Endothelial cell (in vitro differentiated cells): ENCODE results near the gene GRAMD2B. TPM values are rescaled to one million over a fixed set of nuclear protein-coding genes. Genes with fewer than 3 reads are reported as not detected.

ENCODE experiments used
- DNase-seq: peaks from one replicate; pipeline ENCODE4 v3.0.0; 2021; ENCODE audit warnings: low spot score
- H3K27ac Mint-ChIP-seq: one replicate; pipeline ENCODE4 v1.8.0; 2021; ENCODE audit warnings: mixed read lengths, inconsistent platforms; ENCODE audit not compliant: unreplicated experiment
- H3K27me3 Mint-ChIP-seq: one replicate; pipeline ENCODE4 v1.8.0; 2021; ENCODE audit warnings: mild to moderate bottlenecking, moderate library complexity, mixed read lengths, inconsistent platforms; ENCODE audit not compliant: unreplicated experiment
- H3K36me3 Mint-ChIP-seq: one replicate; pipeline ENCODE4 v1.8.0; 2021; ENCODE audit warnings: mild to moderate bottlenecking, low read depth, mixed read lengths, inconsistent platforms; ENCODE audit not compliant: unreplicated experiment
- H3K4me1 Mint-ChIP-seq: one replicate; pipeline ENCODE4 v1.8.0; 2021; ENCODE audit warnings: mild to moderate bottlenecking, mixed read lengths, inconsistent platforms; ENCODE audit not compliant: unreplicated experiment
- H3K4me3 Mint-ChIP-seq: one replicate; pipeline ENCODE4 v1.8.0; 2021; ENCODE audit warnings: mild to moderate bottlenecking, mixed read lengths, inconsistent platforms; ENCODE audit not compliant: unreplicated experiment
- H3K9me3 Mint-ChIP-seq: one replicate; pipeline ENCODE4 v1.8.0; 2021; ENCODE audit warnings: mixed read lengths, inconsistent platforms; ENCODE audit not compliant: unreplicated experiment
- total RNA-seq: library from RNA; stranded (reverse); fragmentation: NEBNext Ultra II Directional; extraction: Animal tissue kit (Norgen Biotek cat#: 25700); gene quantifications from one replicate; pipeline ENCODE4 v1.2.1, GENCODE V29; 2021; ENCODE audit not compliant: unreplicated experiment
- TF ChIP-seq, protein P1 (sequence below): fragments of 200-600 bp; sonication (generic); IDR thresholded peaks from one replicate; pipeline ENCODE4 v1.5.0; 2021; ENCODE audit warnings: antibody characterized with exemption; ENCODE audit not compliant: unreplicated experiment

GRAMD2B gene
- total RNA-seq, 1 donor from 2014 or later, result 13.4 TPM

DNA sequence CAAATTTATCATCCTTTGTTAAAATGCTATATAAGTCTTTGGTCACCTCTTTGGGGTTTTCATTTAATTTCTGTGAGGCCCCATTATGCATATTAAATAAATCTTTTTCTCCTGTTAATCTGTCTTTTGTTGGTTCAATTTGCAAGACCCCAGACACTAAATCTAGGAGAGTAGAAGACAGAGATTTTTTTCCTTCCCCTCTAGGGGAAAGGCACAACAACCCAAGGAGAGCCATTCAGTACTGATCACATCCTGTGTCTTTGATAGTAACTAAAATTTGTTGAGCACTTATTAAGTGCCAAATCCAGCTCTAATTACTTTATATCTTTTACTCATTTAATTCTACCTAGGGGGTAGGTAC is 97.4 kb downstream of the GRAMD2B start:
- Mint-ChIP-seq H3K9me3 (no peaks in the 10 kb centered on the region), H3K36me3 (no peaks in the 10 kb centered on the region), H3K27me3 (no peaks in the 10 kb centered on the region), H3K4me1 (peaks cover 17% of the 10 kb centered on the region), H3K27ac (no peak overlapping the region), H3K4me3 (no peak overlapping the region)
- no peak for DNase-seq
- TF ChIP-seq, protein P1, sequence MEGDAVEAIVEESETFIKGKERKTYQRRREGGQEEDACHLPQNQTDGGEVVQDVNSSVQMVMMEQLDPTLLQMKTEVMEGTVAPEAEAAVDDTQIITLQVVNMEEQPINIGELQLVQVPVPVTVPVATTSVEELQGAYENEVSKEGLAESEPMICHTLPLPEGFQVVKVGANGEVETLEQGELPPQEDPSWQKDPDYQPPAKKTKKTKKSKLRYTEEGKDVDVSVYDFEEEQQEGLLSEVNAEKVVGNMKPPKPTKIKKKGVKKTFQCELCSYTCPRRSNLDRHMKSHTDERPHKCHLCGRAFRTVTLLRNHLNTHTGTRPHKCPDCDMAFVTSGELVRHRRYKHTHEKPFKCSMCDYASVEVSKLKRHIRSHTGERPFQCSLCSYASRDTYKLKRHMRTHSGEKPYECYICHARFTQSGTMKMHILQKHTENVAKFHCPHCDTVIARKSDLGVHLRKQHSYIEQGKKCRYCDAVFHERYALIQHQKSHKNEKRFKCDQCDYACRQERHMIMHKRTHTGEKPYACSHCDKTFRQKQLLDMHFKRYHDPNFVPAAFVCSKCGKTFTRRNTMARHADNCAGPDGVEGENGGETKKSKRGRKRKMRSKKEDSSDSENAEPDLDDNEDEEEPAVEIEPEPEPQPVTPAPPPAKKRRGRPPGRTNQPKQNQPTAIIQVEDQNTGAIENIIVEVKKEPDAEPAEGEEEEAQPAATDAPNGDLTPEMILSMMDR, result no peak

DNA sequence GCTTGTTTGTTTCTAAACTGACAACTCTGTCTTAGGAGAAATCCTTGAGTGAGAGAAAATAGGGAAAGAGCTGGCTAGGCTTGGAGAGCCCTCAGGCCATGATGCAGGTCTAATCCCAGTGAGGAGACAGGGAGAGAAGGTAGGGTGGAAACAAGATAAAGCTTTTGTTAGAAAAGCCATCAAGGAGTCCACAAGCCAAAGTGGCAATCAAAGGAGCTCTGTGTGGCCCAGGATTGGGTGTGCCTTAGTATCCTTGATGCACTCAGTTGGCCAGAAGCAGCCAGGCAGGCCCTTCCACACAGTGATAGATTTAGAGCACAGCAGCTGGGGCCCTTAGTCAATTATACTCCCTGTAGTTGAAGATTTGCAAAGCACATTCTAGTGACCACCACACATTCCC is 97.9 kb downstream of the GRAMD2B start:
- no peak overlapping the region for H3K4me3 Mint-ChIP-seq
- H3K4me1 Mint-ChIP-seq, result peaks cover 21% of the 10 kb centered on the region
- TF ChIP-seq, protein P1, result no peak
- no peaks in the 10 kb centered on the region for H3K9me3 Mint-ChIP-seq
- H3K27ac Mint-ChIP-seq, result no peak overlapping the region
- no peak for DNase-seq
- H3K36me3 Mint-ChIP-seq, result no peaks in the 10 kb centered on the region
- no peaks in the 10 kb centered on the region for H3K27me3 Mint-ChIP-seq

DNA sequence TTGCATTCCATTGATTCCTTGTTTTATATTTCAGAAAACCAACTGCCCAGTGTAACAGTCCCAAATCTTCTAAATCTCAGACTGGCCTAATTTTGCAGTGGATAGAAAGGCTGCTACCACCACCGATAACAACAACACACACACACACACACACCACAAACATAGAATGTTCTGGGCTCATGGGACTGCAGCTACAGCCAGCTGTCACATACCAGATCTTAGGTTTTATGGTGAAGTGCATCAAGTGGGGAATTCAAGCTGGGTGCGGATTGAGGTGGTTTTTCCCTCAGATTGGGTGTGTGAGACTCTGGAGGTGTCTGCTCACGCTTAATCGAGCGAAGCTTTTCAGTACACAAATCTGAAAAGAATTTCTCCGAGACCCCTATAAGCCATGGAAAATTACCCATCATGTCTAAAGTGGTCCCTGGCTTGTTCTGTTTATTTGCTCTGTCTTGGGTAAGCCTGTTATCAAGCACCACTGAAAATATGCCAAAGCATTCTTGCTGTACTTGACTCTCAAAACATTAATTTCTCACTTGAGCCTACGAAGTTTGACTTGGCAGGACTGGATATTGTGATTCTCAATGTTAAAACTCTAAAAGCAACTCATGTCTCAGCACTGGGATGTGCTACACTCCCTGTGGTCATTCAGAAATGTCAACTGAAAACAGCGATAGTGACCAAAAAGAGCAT is 100.8 kb downstream of the GRAMD2B start:
- Mint-ChIP-seq H3K27ac (no peak overlapping the region), H3K9me3 (no peaks in the 10 kb centered on the region), H3K27me3 (peaks cover 2% of the 10 kb centered on the region), H3K4me1 (peaks cover 21% of the 10 kb centered on the region), H3K4me3 (no peak overlapping the region), H3K36me3 (no peaks in the 10 kb centered on the region)
- TF ChIP-seq, protein P1, result no peak
- no peak for DNase-seq

DNA sequence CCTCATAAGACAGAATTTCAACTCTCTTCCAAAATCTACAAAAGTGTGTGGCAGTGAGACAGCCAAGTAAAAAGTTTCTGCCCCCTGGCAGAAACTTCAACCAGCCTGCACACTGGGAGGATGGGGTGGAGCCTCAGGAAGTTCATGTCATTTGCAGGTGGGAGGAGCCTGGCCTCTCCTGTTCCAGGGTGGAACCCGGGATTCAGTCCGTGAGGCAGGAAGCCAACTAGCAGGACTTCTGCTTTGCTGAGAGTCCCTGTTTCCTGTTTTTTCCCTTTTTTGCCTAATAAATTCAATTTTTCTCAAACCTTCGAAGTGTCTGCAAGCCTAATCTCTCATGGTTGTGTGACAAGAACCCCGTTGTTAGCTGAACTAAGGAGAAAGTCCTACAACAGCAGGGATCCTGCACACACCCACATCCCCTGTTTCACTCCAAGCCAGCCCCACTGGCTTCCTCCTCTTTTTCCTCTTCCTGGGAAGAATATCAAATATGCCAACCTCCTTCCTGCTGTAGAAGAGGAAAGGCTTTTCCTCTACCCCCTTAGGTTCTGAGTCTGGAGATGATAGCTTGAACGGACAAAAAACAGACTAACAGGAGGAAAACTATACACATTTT is 102.5 kb downstream of the GRAMD2B start:
- H3K4me3 Mint-ChIP-seq, result no peak overlapping the region
- peaks cover 12% of the 10 kb centered on the region for H3K4me1 Mint-ChIP-seq
- DNase-seq, result peak; percentile 42
- no peaks in the 10 kb centered on the region for H3K36me3 Mint-ChIP-seq
- TF ChIP-seq, protein P1, result no peak
- no peaks in the 10 kb centered on the region for H3K9me3 Mint-ChIP-seq
- peaks cover 2% of the 10 kb centered on the region for H3K27me3 Mint-ChIP-seq
- peak overlapping the region; percentile 98 for H3K27ac Mint-ChIP-seq

DNA sequence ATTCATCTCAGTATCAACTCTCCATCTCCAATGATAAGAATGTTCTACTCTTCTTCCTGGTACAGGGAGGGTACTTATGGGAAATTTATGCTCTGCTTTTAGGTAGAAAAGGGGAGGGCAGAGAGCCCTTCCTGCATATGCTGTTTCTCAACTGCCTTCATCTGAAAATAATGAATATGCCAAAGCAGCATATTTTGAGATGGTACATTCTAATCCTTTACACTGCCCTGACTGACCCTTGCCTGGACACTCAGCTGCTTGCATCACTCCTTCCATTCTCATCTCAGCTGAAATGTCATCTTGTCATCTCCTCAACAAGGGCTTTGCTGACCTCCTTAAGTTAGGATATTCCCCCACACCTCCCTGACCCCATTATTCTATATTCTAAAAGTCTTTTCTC is 103.3 kb downstream of the GRAMD2B start:
- H3K9me3 Mint-ChIP-seq, result no peaks in the 10 kb centered on the region
- no peaks in the 10 kb centered on the region for H3K36me3 Mint-ChIP-seq
- H3K27ac Mint-ChIP-seq, result peak overlapping the region; percentile 4
- no peak for DNase-seq
- H3K4me3 Mint-ChIP-seq, result no peak overlapping the region
- H3K27me3 Mint-ChIP-seq, result peaks cover 2% of the 10 kb centered on the region
- peaks cover 12% of the 10 kb centered on the region for H3K4me1 Mint-ChIP-seq
- TF ChIP-seq, protein P1, result no peak
